NCI-H187 treated with DMSO at 0.1 percent for 48 hours (cell line): ENCODE measurements around the gene TEAD2.
"Not testable (repeated sequence)": the region's sequence is repeated elsewhere in the genome, so short reads cannot be mapped to it uniquely, and the experiment has no call there.

ENCODE experiments used
- DNase-seq: peaks from one replicate; lab custom pipeline; 2025; lab: John Stamatoyannopoulos, UW

Gene TEAD2

DNA sequence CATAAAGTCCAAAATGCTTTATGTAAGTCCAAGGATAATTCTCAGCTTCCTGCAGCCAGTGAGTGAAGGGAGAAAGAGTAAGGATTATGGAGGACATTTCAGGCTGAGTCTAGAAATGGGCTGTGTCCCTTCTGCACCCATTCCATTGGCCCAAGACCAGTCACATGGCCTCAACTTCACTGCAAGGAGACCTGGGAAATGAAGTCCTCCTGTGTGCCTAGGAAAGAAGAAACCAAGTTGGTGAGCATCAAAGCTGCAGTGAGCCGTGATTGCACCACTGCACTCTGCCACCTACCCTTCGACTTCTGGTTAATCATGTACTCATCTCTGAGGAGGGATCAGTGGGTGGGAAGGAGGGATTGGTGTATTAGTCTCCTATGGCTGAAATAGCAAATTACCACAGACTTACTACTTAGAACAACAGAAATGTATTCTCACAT, 30.6 kb downstream of the TEAD2 start:
- no peak for DNase-seq

DNA sequence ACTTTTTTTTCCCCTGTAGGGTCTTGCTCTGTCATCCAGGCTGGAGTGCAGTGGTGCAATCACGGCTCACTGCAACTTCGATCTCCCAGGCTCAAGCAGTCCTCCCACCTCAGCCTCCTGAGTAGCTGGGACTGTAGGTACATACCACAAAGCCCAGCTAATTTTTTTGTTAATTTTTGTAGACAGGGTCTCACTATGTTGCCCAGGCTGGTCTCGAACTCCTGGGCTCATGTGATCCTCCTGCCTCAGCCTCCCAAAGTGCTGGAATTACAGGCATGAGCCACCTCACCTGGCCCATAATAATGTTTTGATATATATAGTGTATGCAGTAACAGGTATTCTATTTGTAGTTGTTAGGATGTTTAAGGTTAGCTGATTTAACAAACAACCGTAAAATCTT, 31.0 kb downstream of the TEAD2 start:
- not testable (repeated sequence) for DNase-seq

DNA sequence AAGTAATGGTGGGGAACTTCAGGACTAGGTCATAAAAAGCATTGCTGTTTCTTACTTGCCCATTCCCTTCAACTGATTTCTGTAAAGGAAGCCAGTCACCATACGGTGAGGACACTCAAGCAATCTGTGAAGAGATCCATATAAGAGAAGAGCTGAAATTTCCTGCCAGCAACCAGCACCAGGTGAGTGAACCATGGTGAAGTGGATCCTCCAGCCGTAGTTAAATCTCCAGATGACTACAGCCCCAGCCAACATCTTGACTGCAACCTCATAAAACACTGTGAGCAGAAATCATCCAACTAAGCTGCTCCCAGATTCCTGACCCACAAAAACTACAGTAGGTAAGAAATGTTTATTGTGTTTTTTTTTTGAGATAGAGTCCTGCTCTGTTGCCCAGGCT, 33.5 kb downstream of the TEAD2 start:
- no peak for DNase-seq

- DNase-seq = no peak
These were observed 34.2 kb downstream of the TEAD2 start for GRCh38 chr19:49327878-49328544.

GRCh38 chr19:49326165-49326704, 36.0 kb downstream of the TEAD2 start:
- no peak for DNase-seq

DNA sequence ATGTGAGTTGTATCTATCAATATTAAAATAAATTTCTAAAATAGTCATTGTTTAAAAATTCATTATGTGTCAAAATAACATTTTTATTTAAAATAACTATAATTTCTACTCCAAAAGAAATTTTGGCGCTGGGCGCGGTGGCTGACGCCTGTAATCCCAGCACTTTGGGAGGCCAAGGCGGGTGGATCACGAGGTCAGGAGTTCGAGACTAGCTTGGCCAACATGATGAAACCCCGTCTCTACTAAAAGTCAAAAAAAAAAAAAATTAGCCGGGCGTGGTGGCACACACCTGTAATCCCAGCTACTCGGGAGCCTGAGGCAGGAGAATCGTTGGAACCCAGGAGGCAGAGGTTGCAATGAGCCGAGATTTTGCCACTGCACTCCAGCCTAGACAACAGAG, 36.5 kb downstream of the TEAD2 start:
- not testable (repeated sequence) for DNase-seq

- no peak for DNase-seq
These were observed 37.2 kb downstream of the TEAD2 start, which contains the start of gene SLC6A16 for GRCh38 chr19:49324801-49325576. Gene SLC6A16, minus strand, starts transcription at chr19:49325191. Its CDS starts 13,844 bp downstream, at chr19:49311347.

DNA sequence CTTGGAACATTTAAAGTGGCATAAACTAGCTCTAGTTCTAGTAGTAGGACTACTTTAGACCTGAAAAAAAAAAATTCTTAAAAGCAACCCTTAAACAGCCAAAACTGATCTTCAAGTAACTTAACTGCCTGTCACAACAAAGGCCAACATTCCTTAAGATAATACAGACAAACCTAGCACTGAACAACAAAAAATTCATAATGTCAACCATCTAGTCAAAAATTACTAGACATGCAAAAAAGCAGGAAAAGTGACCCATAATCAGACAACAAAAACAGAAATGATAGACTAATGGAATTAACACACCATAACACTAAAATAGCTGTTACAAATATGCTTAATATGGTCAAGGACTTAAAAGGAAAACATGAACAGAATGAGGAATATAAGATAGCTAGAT, 43.9 kb downstream of the TEAD2 start:
- no peak for DNase-seq

DNA sequence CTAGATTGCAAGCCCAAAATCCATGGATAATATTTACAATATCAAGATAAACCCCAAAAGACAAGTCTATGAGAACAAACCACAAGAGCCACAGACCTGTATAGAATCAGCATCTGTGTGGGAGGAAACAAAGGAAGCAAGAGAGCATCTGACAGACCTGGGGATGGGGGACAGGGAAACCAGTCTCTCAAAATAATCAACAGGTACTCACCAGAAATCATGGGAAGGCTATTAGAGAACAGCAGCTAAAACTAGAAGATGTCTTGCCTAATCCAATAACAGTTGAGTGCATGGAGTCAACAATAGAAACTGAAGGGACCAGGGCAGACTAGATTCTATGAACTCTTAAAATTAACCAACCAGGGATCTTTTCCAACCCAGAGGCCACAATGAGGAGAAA, 45.9 kb downstream of the TEAD2 start:
- DNase-seq = no peak

GRCh38 chr19:49315111-49315510, 47.1 kb downstream of the TEAD2 start:
- no peak for DNase-seq

DNA sequence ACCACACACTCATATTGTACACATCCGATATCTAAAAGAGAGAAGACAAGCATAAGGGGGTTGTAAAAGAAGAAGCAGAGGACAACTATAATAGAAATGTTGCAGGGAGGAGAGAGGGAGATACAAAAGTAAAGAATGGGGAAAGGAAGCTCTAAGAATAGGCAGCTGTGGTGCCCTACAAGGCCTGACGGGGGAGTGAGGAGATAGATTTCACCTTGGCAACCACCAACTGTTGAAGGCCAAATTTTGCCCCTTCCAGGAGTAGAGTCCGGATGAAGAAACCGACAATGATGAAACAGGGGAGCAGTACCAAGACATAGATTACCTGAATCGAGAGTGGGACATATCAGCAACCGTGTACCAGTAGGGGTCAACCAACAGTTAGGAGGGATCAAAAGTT, 53.1 kb downstream of the TEAD2 start:
- no peak for DNase-seq

- not testable (repeated sequence) for DNase-seq
These were observed 55.5 kb downstream of the TEAD2 start for GRCh38 chr19:49306734-49307133.

GRCh38 chr19:49301866-49302252, 60.4 kb downstream of the TEAD2 start:
- no peak for DNase-seq

- no peak for DNase-seq
These were observed 60.9 kb downstream of the TEAD2 start for GRCh38 chr19:49301165-49301865.

DNA sequence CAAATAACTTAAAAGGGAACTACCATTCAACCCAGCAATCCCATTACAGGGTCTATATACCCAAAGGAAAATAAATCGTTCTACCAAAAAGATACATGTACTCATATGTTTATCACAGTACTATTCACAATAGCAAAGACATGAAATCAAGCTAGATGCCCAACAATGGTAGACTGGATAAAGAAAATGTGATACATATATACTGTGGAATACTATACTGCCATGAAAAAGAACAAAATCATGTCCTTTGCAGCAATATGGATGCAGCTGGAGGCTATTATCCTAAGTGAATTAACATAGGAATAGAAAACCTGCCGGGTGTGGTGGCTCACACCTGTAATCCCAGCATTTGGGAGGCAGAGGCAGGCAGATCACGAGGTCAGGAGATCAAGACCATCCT, 63.6 kb downstream of the TEAD2 start:
- DNase-seq = not testable (repeated sequence)

- no peak for DNase-seq
These were observed 64.8 kb downstream of the TEAD2 start for GRCh38 chr19:49297403-49297802.

DNA sequence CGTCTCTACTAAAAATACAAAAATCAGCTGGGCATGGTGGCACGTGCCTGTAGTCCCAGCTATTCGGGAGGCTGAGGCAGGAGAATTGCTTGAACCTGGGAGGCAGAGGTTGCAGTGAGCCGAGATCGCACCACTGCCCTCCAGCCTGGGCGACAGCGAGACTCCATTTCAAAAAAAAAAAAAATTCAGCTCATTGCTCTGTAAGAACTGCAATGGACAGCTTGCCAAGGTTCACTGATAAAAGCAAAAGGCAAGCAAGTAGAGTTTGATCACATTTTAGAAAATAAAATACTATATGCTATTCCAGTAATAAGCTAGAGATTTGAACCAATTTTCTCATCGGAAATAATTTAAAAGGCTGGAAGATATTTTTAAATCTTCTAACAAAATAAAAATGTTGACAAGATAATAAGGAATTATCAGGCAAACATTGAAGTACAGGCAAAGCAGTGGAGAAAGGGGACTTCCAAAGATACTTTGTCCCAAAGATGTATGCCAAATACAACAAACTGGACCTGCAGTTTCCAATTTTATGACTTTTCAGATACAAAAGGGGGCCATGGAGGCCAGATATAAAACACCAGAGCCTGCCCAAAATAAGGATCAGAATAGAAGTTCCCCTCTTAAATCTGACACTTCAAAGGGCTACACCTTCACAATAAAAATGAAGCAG, 66.9 kb downstream of the TEAD2 start:
- no peak for DNase-seq

GRCh38 chr19:49294401-49294800, 67.8 kb downstream of the TEAD2 start:
- DNase-seq = no peak
